GM18502 (cell line): ENCODE results near the gene WDFY4.

Experiments used
- ATAC-seq: cut with Tn5 transposase; IDR thresholded peaks from one replicate; pipeline ENCODE4 v1.9.1; 2021; ENCODE audit warnings: mild to moderate bottlenecking; ENCODE audit not compliant: unreplicated experiment, poor library complexity

The WDFY4 gene

DNA sequence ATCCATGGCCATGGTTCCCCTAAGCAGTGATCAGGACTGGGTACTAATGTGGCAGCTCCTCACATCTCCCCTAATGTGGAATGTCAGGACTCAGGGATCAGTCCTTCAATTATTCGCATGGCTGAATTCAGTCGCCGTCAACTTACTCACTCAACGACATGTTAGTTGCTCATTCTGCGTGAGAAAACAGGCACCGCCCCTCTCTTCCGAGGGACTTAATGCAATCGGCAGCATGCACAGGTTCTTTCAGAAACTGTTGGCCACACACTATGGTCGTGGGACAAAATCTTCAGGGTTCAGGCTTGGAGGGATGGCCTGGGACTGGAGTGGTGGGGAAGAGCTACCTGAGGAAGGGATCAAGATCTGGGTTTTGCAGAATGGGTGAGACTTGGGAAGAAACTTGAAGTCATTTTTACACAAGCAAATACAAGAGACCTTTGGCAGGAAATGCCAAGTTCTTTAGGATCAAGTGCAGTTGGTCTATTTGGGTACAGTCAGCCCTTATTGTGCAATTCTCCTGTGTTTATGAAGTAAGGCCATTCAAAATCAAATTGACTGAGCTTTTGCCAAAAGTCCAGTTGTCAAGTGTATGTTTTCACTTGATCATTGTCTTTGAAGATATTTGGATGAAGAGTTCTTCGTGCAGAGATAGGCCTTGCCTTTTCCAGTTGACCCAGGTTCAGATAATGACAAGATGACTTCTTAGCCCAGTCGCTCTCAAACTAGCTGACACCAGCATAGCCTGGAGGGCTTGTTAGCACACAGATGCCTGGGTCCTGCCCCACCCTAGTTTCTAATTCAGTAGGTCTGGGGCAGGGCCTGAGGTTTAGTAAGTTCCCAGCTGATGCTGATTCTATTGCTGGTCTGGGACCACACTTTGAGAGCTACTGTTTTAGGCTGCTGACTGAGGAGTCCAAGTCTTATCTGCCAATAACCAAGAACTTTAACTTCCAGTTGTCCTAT lies 206.5 kb downstream of the WDFY4 start:
- ATAC-seq = no peak

DNA sequence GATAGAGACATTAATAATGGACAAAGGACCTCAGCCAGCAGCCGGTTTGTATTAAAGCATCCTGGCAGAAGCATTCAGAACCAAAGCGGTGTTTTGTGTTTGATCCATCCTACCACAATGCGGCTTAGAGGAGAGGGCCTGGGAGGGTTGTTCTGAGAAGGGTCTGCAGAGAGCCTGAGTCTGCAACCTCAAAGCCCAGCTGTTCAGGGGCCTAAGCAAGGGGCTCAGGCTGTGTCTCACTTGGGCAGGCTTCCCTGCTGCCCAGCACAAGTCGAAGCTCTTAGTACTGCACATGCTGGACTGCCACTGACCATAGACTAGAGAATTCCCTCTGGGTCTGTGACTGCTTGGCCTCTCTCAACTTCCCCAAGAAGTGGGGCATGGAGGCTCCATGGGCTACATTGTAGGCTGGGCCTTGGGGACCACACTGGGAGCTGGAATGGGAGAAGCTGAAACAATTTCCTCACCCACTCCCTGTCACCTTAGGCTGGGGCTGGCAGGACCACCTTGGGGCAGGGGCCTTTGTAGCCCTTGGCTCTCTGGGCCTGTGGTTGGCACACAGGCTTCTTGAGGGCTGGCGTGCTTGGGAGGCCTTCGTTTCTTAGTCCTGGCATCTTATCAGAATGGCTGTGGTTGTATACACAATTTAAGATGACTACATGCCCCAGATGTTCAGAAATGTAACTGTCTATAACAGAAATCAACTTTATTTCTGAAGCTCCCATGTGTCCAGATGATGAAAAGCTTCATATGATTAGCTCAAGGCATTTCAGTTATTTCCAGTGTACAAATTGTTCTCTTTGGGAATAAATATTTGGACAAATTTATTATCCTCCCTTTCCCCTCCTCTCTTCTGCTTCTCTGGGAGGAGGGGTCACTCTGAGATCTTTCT lies 210.5 kb downstream of the WDFY4 start:
- no peak for ATAC-seq

DNA sequence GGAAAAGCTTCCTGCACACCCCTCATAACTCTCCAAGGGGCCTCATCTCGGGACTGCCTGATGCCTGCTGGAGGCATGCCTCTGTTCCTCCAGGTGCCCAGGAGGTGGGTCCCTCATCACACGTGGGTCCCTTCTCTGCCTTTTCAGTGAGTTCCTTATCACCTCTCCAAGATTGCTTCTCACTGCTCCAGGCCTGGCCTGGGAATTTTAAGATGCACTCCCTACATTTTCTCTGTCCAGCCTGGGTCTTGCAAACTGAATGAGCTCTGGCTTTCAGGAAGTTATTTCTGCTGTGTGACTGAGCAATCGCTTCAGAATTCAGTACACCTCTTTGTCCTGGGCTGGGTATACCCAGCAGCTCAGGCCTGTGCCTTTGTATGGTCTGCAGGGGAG lies 211.1 kb downstream of the WDFY4 start:
- ATAC-seq = no peak

DNA sequence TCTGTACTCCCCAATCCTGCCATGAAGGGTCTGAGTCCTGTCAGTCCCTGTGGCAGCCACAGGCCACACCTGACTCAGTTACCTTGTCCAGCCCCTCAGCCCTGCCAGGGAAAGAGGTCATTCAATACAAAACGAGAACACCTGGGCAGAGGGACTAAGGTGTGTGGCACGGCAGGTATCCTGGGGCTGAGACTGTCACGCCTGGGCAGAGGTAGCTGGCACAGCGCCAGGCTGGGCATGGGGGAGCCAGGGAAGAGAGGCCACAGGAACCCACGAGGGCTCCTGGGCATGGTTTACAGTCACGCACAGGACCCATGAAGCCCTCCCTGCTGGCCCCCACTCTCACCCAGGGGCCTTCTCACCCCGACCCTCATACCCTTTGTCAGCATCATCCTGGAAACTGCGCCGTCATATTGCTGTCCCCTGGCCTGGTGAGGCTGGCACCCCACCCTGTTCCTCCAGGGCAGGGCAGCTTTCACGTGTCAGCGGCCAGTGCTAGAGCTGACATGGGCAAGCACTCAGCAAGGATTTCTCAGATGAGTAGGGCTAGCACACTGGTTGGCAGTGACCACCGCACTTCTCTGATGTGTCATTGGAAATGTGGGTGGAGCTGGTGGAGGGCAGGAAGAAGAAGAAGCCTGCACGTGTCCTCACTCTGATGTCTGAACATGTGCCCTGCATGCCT lies 212.2 kb downstream of the WDFY4 start:
- ATAC-seq = no peak

DNA sequence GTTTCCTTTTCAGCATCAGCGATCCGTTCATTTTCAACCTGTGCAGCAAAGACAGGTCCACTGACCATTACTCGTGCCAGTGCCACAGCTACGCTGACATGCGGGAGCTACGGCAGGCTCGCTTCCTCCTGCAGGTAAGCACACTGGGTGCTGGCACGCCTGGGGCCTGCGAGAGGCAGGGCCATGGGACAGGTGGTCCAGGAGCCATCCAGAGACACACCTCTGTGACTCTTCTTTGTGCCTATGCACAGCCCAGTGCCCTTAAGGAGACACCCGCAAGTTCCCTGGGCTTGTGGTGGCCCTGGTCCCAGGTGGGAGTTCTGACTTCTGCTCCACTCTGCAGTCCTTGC lies 212.7 kb downstream of the WDFY4 start:
- ATAC-seq = no peak

DNA sequence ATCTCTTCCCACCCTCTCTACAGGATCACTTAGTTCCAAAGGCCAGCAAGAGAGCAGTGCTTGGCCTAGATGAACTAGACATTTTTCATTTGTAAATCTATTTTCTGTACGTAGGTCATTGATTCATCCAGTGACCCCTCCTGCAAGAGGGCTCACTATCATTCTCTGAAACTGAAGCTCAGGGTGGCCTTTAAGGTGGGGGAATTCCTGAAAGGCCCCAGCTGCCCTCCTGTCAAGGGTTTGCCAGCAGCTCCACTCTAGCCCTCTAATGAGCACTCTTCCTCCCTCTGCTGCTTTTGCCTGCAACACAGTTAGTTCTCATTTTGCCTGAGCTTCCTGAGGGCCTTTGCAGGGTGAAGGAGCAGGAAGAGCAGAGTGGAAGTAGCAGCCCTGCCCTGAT lies 213.8 kb downstream of the WDFY4 start:
- ATAC-seq = no peak

DNA sequence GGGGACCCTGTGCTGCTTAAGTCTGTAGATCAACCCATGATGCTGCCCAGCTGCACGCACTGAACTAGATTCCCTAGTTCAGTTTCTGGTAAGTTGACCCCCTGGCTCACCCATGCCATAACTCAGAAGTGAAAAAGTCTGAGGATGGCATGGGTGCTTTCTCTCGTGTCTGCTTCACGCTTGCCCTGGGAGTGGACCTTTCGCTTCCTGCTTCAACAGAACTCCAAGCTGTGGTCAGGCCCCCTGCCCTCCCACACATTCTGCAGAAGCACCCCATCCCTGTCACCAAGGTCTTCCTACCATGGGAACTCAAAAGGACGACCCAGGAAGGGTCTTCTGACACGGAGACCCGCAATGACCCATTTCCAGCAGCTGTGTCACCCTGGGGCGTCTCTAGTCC lies 215.1 kb downstream of the WDFY4 start:
- ATAC-seq = no peak

DNA sequence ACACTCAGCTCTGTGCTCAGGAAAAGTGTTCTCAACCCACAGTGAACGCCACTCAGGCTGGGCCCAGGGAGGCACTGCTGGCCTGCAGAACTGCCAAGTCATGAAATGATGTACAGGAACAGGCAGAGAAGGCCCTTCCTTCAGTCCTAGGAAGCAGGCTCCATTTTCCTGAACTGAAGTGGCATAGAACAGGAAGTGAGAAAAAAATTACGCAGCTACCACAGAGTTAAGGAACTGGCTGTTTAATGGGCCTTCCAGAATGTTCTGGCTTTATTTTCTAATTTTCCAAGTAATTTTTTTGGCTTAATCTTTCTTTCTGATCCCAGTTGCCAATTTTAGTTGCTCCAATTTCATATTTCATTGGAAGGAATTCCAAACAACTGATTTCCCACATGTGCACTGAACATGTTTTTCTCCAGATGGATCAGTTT lies 215.7 kb downstream of the WDFY4 start:
- ATAC-seq = no peak

DNA sequence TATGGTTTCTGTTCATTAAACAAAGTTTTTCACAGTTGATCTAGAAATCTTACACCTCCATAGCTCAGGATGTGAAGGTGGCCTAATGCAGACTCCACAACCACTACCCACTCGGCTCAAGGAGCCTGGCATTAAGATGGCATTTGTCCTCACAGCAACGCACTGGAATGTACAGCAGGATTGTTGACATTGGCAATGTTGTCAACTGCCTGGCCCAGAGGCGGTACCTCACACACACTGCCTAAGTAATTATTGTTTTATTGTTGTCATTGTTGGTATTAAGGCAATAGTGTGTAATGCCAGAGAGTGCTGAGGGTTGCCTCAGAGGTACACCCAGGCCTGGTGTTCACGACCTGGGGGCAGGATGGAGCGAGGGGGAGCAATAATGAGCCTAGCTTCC lies 216.6 kb downstream of the WDFY4 start:
- ATAC-seq = no peak

DNA sequence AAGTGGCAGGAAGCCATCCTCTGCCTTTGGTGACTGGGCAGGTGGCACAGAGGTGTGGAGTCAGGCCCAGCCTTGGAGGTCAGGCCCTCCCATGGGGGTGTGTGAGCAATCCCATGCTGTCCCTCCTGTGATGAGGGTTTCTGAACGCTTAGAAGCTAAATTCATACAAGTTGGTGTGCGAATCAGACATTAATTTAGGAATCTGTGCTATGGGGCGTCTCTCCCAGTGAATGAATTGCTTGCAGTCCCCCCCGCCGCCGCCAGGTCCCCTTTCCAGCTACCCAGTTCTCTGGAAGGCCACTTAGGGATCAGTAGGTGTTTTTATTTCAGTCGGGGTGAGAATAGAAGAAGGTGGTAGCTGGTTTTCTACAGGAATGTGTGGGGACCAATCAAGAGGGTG lies 217.4 kb downstream of the WDFY4 start:
- ATAC-seq = no peak

DNA sequence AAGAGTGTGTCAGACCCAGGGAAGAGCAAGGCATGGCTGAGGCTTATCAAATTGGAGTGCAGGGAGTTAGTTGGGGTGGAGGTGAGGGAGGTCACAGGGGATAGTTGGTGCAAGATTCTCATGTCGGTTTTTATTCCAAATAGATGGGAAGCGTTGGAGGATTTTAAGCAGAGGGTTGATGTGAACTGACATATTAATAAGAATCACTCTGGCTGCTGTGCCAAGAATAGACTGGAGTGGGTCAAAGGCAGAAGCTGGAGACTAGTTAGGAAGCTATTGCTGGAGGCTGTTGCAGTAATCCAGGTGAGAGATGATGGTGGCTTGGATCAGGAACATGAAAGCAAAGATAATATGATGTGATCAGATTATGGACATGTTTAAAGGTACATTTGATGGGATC lies 218.5 kb downstream of the WDFY4 start:
- ATAC-seq = no peak

DNA sequence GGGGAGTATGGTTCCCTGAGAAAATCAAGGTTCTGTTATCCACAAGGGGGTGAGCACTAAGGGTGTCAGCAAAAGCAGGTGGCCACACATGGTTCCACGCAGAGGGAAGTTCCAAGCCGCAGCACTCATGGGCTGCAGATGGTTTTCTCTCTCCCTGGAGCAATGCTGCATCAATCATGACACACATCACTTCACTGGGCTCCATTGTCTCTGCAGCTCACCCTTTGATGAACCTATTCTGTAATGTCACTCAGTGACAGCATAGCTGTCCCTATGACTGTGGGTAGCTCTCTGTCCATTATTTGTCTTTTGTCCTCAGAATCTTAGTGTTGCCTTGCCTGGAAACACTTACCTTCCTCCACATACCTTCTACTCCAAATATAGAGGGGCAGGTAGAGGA lies 220.2 kb downstream of the WDFY4 start:
- no peak for ATAC-seq

DNA sequence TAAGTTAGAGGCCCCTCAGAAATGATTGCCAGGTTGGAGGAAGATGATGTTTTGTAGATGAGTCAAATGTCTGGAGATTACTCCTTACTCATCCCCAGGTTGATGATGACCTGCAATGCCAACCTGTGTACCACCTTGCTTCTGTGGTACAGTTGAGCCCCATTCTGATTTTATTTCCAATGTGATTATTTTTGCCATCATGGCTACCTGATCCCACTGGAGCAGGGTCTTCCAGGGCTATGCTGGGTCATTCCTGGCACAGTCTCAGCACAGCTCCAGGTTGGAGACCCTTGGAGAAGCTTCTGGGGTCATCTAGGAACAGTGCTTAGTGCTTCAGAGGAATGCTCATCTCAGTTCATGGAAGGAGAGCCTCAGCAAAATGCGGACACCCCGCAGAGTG lies 220.6 kb downstream of the WDFY4 start:
- ATAC-seq = no peak

DNA sequence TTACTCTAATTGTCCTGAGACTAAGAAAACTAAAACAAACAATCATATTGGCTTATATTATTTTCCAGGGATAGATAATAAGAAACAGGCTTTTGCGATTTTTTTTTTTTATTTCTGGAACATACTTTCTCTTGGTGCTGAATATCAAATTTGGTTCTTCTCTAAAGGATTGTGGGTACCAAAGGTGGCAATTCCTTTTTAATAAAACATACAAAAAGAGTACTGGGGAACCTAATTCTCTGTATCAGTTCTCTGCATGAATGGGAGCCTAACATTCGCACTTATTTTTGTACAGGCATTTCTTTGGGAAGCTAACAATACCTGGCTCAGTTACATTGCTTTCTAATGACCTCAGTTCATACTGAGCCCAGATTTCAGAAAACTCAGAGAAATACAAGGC lies 222.2 kb downstream of the WDFY4 start:
- ATAC-seq = no peak

DNA sequence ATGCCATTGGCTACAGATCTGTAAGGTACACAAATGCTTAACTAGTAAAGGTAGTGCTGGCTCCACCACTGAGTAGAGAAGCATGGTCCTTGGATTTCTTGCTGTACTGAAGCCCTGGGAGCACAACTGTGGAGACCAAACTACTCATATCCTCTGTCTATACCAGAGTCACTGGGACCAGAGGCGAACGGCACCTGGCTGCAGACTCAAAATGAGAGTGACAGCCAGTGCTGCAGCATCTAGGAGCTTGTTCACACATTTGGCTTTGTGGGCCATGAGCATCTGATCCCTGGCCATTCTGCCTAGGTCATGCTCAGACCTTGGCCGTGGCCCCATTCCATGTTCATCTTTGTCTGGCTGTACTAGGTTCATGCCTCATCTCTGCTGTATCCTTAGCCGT lies 223.1 kb downstream of the WDFY4 start:
- no peak for ATAC-seq

DNA sequence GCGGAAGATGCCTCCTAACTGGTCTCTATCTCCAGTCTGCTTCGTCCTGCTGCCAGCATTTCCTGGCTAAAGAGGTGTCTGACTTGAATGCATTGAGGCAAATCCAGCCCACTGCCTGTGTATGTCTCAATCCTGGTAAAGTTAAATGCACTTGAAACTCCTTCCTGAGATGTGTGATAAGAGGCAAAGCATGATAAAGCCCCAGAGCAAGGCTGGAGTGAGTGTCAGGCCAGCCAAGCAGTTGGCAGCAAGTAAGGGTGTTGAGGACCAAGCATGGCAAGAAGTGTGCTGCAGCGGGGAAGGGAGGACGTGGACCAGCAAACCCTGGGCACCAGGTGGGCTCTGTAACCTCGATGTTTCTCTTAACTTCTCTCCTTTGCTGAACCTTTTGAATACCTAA lies 225.9 kb downstream of the WDFY4 start:
- no peak for ATAC-seq

DNA sequence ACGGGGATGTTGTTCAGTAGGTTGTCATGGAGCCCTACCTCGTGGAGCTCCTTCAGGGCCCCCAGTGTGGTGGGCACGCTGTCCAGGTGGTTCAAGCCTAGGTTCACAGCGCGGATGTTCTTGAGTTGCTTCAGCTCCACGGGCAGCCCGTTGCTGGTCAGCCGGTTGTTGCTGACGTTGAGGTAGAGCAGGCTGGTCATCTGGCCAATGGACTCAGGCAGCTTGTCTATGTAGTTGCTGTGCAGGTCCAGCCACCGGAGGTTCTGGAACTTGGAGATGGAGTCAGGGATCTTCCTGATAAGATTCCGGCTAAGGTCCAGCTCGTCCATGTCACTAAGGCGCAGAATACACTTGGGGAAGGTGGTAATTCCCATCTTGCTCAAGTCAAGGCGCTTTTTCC lies 229.0 kb downstream of the WDFY4 start:
- ATAC-seq = no peak

DNA sequence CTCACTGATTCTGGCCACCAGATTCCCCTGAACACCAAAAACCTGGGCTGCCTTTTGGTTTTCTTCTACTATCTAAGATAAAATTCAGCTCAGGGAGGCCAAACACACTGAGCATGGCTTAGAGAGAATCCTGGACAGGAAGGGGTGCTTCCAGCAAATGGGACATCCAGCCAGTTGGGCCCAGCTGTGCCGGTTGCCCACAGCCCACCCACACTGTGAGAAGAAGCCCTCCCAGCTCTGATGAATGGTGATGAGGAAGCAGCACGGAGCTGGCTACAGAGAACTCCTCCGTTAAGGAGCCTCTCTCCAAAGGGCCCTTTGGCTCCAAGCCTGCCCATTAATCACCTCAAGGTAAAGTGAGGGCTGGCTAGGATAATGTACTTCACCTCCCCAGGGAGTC lies 239.1 kb downstream of the WDFY4 start:
- no peak for ATAC-seq

DNA sequence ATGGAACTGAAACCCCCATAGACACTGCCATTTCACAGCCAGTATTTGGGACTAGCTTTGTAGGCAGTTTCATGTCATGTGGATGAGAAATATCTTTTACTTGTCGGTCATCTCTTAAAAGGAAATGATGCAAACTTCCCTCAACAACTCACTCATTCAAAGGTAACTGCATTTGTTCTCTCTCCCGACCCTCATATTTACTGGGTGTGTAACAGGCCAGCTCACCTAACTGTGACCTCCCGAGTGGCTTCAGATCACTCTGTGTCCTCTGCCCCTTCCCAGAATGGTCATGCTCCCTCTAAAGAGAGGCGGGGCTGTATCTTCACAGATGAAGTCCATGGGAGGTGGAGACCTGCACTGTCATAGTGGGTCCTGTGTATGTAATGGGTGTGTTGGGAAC lies 240.3 kb downstream of the WDFY4 start:
- no peak for ATAC-seq

DNA sequence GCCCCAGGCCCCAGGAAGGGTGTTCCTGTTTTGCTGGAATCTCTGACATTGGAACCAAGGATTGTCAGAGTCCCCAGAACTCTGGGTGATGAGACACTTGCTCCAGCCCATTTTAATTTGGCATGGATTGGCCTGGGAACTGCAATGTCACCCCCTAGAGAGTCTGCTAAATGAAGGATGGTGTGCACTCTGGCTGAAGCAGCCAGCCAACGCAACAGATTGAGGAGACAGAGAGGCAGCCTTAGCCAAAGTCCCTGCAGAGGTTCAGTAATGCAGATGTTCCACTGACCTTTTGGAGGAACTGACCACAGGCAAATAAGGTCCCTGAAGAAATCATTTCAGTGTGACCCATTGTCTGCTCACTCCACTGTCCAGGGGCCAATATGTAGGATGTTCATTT lies 241.6 kb downstream of the WDFY4 start:
- no peak for ATAC-seq
